Vagina (tissue), 2 donors: Measurements from ENCODE around the gene EMC10.

Source experiments
- POLR2A ChIP-seq, 2 donors: fragments of 450-650 bp; IDR thresholded peaks; one replicate each; pipeline ENCODE4 v1.6.1; 2017; ENCODE audit warnings: antibody characterized with exemption in 2 of 2, mild to moderate bottlenecking in 2 of 2, moderate library complexity in 2 of 2
- POLR2AphosphoS5 ChIP-seq, 2 donors: sonication (generic); formaldehyde crosslinking; IDR thresholded peaks; one replicate each; pipeline ENCODE4 v1.9.0; 2017; ENCODE audit warnings: antibody characterized with exemption in 2 of 2, mild to moderate bottlenecking in 2 of 2, low read depth in 1 of 2; ENCODE audit not compliant: insufficient read depth in 1 of 2
- TF ChIP-seq, protein P1 (sequence below), 3 experiments: fragments of 450-650 bp in 2 of 3; fragments of 200-600 bp in 1 of 3; sonication (generic) in 1 of 3; IDR thresholded peaks; one replicate each; pipeline ENCODE4 v1.5.1; 2017 to 2019; ENCODE audit warnings: antibody characterized with exemption in 3 of 3, mild to moderate bottlenecking in 2 of 3, moderate library complexity in 2 of 3

- no peak for TF ChIP-seq POLR2AphosphoS5 (IDR thresholded peaks at IDR 0.05; ENCODE audit: insufficient read depth in 1 of 2, low read depth in 1 of 2)
- TF ChIP-seq, protein P1, sequence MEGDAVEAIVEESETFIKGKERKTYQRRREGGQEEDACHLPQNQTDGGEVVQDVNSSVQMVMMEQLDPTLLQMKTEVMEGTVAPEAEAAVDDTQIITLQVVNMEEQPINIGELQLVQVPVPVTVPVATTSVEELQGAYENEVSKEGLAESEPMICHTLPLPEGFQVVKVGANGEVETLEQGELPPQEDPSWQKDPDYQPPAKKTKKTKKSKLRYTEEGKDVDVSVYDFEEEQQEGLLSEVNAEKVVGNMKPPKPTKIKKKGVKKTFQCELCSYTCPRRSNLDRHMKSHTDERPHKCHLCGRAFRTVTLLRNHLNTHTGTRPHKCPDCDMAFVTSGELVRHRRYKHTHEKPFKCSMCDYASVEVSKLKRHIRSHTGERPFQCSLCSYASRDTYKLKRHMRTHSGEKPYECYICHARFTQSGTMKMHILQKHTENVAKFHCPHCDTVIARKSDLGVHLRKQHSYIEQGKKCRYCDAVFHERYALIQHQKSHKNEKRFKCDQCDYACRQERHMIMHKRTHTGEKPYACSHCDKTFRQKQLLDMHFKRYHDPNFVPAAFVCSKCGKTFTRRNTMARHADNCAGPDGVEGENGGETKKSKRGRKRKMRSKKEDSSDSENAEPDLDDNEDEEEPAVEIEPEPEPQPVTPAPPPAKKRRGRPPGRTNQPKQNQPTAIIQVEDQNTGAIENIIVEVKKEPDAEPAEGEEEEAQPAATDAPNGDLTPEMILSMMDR (IDR thresholded peaks at IDR 0.05): no peak
- no peak for TF ChIP-seq POLR2A (IDR thresholded peaks at IDR 0.05)
Observed at GRCh38 chr19:50497022-50497405, 20.7 kb downstream of the EMC10 start.
